Gastroesophageal sphincter (tissue), 3 donors: ENCODE measurements around the gene DCAF5.

Source experiments
- EP300 ChIP-seq: sonication (generic); formaldehyde crosslinking; IDR thresholded peaks from one replicate; pipeline ENCODE4 v1.6.1; 2017; ENCODE audit warnings: antibody characterized with exemption, mild to moderate bottlenecking
- POLR2A ChIP-seq, 2 donors: fragments of 450-650 bp; IDR thresholded peaks; one replicate each; pipeline ENCODE4 v1.6.1; 2017; ENCODE audit warnings: antibody characterized with exemption in 2 of 2, mild to moderate bottlenecking in 2 of 2, moderate library complexity in 1 of 2
- TF ChIP-seq, protein P1 (sequence below), 4 experiments: fragments of 200-600 bp in 2 of 4; fragments of 450-650 bp in 2 of 4; sonication (generic) in 1 of 4; IDR thresholded peaks; one replicate each; pipeline ENCODE4 v1.5.1; 2017 to 2019; ENCODE audit warnings: antibody characterized with exemption in 4 of 4, mild to moderate bottlenecking in 2 of 4, moderate library complexity in 2 of 4

DNA sequence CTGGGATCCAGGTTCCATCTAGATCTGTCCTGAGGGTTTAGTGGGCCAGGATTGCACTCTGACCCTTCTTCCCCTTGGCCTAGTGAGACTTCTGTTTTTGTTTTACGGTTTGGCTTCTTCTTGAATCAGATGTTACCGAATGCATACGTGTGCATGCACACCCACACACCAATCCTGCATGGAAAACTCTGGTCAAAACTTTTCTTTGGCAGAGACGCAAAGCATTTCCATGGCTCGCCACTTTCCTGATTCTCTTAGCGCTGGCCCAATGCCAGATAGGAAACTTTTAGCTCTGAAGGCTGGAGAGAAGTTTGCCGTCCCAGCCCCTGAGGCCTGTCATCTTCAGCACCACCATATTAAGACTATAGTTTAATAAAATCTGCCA, 106.5 kb downstream of the DCAF5 start:
- TF ChIP-seq, protein P1, sequence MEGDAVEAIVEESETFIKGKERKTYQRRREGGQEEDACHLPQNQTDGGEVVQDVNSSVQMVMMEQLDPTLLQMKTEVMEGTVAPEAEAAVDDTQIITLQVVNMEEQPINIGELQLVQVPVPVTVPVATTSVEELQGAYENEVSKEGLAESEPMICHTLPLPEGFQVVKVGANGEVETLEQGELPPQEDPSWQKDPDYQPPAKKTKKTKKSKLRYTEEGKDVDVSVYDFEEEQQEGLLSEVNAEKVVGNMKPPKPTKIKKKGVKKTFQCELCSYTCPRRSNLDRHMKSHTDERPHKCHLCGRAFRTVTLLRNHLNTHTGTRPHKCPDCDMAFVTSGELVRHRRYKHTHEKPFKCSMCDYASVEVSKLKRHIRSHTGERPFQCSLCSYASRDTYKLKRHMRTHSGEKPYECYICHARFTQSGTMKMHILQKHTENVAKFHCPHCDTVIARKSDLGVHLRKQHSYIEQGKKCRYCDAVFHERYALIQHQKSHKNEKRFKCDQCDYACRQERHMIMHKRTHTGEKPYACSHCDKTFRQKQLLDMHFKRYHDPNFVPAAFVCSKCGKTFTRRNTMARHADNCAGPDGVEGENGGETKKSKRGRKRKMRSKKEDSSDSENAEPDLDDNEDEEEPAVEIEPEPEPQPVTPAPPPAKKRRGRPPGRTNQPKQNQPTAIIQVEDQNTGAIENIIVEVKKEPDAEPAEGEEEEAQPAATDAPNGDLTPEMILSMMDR (IDR thresholded peaks at IDR 0.05): no peak
- no peak for TF ChIP-seq EP300
- TF ChIP-seq POLR2A (IDR thresholded peaks at IDR 0.05): no peak
